B cell (primary cell): ENCODE results near the gene CEBPZOS. TPM values are rescaled to one million over a fixed set of nuclear protein-coding genes. Genes with fewer than 3 reads are reported as not detected.
"Not testable (repeated sequence)": the region's sequence is repeated elsewhere in the genome, so short reads cannot be mapped to it uniquely, and the experiment has no call there.

Experiments used
- ATAC-seq: fragments of 200-7000 bp; cut with Tn5 transposase; one replicate; pipeline ENCODE4 v1.10.0; 2021; ENCODE audit warnings: low read depth, mild to moderate bottlenecking, moderate number of reproducible peaks, moderate library complexity
- CTCF ChIA-PET: fragments of 350-600 bp; sonication (Branson Sonifier 250); formaldehyde crosslinking; loops from one replicate; lab custom pipeline; 2021; ENCODE audit warnings: antibody characterized with exemption, inconsistent platforms; lab: Charles Lee
- POLR2A ChIA-PET: fragments of 350-600 bp; sonication (Branson Sonifier 250); formaldehyde crosslinking; loops from one replicate; lab custom pipeline; 2021; ENCODE audit warnings: antibody characterized with exemption; lab: Charles Lee
- DNase-seq: peaks from one replicate; pipeline ENCODE4 v3.0.0; 2013
- H2AFZ ChIP-seq: 2 replicates; pipeline ENCODE4 v1.6.1; 2012; ENCODE audit warnings: mild to moderate bottlenecking, low read depth, low read length; ENCODE audit not compliant: insufficient read depth, poor library complexity, severe bottlenecking
- H3K27ac ChIP-seq, 2 donors: 1 replicate in 1 of 2; 2 replicates in 1 of 2; pipeline ENCODE4 v1.5.1; 2012 to 2013; ENCODE audit warnings: low read length in 2 of 2, mild to moderate bottlenecking in 2 of 2, moderate library complexity in 1 of 2
- H3K27me3 ChIP-seq, 4 experiments: fragments of 200-600 bp in 1 of 4; sonication (generic) in 1 of 4; replicated peaks in 1 of 4; 1 replicate in 2 of 4; 2 replicates in 2 of 4; pipeline versions ENCODE4 v1.6.1 to v1.7.0; 2013 to 2016; ENCODE audit warnings: low read length in 3 of 4, mild to moderate bottlenecking in 2 of 4, mixed read lengths in 1 of 4, moderate library complexity in 1 of 4; ENCODE audit not compliant: insufficient read depth in 4 of 4, control insufficient read depth in 3 of 4; ENCODE audit errors: control extremely low read depth in 1 of 4
- H3K36me3 ChIP-seq, 2 experiments: replicated peaks in 1 of 2; 1 replicate in 1 of 2; 2 replicates in 1 of 2; pipeline versions ENCODE4 v1.6.1 to v1.7.1; 2013; ENCODE audit warnings: low read length in 1 of 2; ENCODE audit not compliant: insufficient read depth in 2 of 2, control insufficient read depth in 1 of 2; ENCODE audit errors: control extremely low read depth in 1 of 2, extremely low read depth in 1 of 2
- H3K4me1 ChIP-seq, 2 donors: fragments of 200-600 bp in 1 of 2; sonication (generic) in 1 of 2; 1 replicate in 1 of 2; 2 replicates in 1 of 2; pipeline versions ENCODE4 v1.5.1 to v1.6.1; 2013 to 2017; ENCODE audit warnings: low read length in 2 of 2; ENCODE audit not compliant: control insufficient read depth in 2 of 2, insufficient read depth in 2 of 2
- H3K4me2 ChIP-seq: replicated peaks from 2 replicates; pipeline ENCODE3; 2012; ENCODE audit warnings: mild to moderate bottlenecking, low read depth, low read length; ENCODE audit not compliant: poor library complexity, severe bottlenecking
- H3K4me3 ChIP-seq, 5 experiments: fragments of 200-600 bp in 1 of 5; sonication (generic) in 1 of 5; 1 replicate in 3 of 5; 2 replicates in 2 of 5; pipeline versions ENCODE4 v1.5.1 to v1.7.0; 2011 to 2016; ENCODE audit warnings: low read length in 4 of 5, mild to moderate bottlenecking in 4 of 5, low read depth in 2 of 5, control low read depth in 1 of 5, moderate library complexity in 1 of 5; ENCODE audit not compliant: insufficient read depth in 1 of 5; ENCODE audit errors: control extremely low read depth in 1 of 5, extremely low read depth in 1 of 5
- H3K79me2 ChIP-seq: fragments of 200-600 bp; sonication (generic); one replicate; pipeline ENCODE4 v1.6.0; 2016; ENCODE audit warnings: low read length; ENCODE audit not compliant: control insufficient read depth, insufficient read depth
- H3K9ac ChIP-seq: fragments of 200-600 bp; sonication (generic); 2 replicates; pipeline ENCODE4 v1.6.1; 2017; ENCODE audit warnings: mild to moderate bottlenecking, low read length, moderate library complexity
- H3K9me3 ChIP-seq, 3 donors: one replicate each; pipeline versions ENCODE4 v1.6.1 to v1.7.1; 2013; ENCODE audit warnings: low read length in 2 of 3; ENCODE audit not compliant: control insufficient read depth in 2 of 3, insufficient read depth in 1 of 3; ENCODE audit errors: control extremely low read depth in 1 of 3
- H4K20me1 ChIP-seq: 2 replicates; pipeline ENCODE4 v1.6.0; 2012; ENCODE audit warnings: mild to moderate bottlenecking, low read length; ENCODE audit not compliant: insufficient read depth, control insufficient read depth, poor library complexity, severe bottlenecking
- H3K27ac Mint-ChIP-seq: one replicate; pipeline ENCODE4 v1.8.0; 2021; ENCODE audit warnings: mixed read lengths
- H3K27me3 Mint-ChIP-seq: one replicate; pipeline ENCODE4 v1.8.0; 2021; ENCODE audit warnings: mixed read lengths
- H3K4me1 Mint-ChIP-seq: one replicate; pipeline ENCODE4 v1.8.0; 2021; ENCODE audit warnings: mixed read lengths
- H3K4me3 Mint-ChIP-seq: one replicate; pipeline ENCODE4 v1.8.0; 2021; ENCODE audit warnings: mixed read lengths
- H3K9me3 Mint-ChIP-seq: one replicate; pipeline ENCODE4 v1.8.0; 2022; ENCODE audit warnings: mixed read lengths; ENCODE audit not compliant: insufficient read depth
- CTCF ChIP-seq: fragments of 200-600 bp; IDR thresholded peaks from one replicate; pipeline ENCODE4 v1.8.0; 2022; ENCODE audit warnings: antibody characterized with exemption, mild to moderate bottlenecking
- EZH2 ChIP-seq: IDR thresholded peaks from 2 replicates; pipeline ENCODE4 v1.6.1; 2012; ENCODE audit warnings: borderline replicate concordance, low read depth, mild to moderate bottlenecking, moderate library complexity, low read length; ENCODE audit not compliant: insufficient read depth, poor library complexity, severe bottlenecking
- WGBS: methylation state at CpG from one replicate; pipeline ENCODE4 v1.1.5; 2013; ENCODE audit warnings: missing lambda C conversion rate; ENCODE audit not compliant: insufficient coverage; 5-methylcytosine and 5-hydroxymethylcytosine counted together
- intact Hi-C: fragments of 100-400 bp; cut with micrococcal nuclease; formaldehyde crosslinking; loops from one replicate; pipeline ENCODE4 v1.10.0; 2022
- polyA plus RNA-seq: library from polyadenylated mRNA; depleted of rRNA; stranded (reverse); fragments of >200 nt; gene quantifications from 2 replicates; pipeline ENCODE4 v1.2.3, GENCODE V29; 2012
- total RNA-seq, 2 donors: library from RNA; stranded (reverse); fragments of 120-200 nt in 1 of 2; gene quantifications; 1 replicate in 1 of 2; 2 replicates in 1 of 2; pipeline versions ENCODE4 v1.2.3 to v1.2.4, GENCODE V29; 2013 to 2022

Gene CEBPZOS
- total and polyA plus RNA-seq, 2 donors (not counting 1 experiment from before 2014, with no cell fraction given), result 17.6 to 36.7 TPM

- no peak overlapping the region for H3K27ac Mint-ChIP-seq
- no peak overlapping the region for H3K4me2 ChIP-seq
- no peaks in the 10 kb centered on the region for H3K9me3 Mint-ChIP-seq
- H3K27me3 ChIP-seq, result no peaks in the 10 kb centered on the region
- no peak overlapping the region for H3K9ac ChIP-seq
- H3K4me3 ChIP-seq, result no peak overlapping the region
- CTCF ChIA-PET, result interaction anchor here (0.7 to 1.2 kb wide), 2 partner anchors 54 to 655 kb away, joined by 3 read pairs; no protein-coding TSS in a partner anchor
- no peak overlapping the region for H2AFZ ChIP-seq
- TF ChIP-seq EZH2 (no peak), CTCF (no peak)
- WGBS, result 100% methylated on average over 1 of the region's 4 CpGs
- DNase-seq, result no peak
- H3K4me3 Mint-ChIP-seq, result no peak overlapping the region
- intact Hi-C loops, result no loop called here
- no peak overlapping the region for H3K27ac ChIP-seq
- peaks cover 45% of the 10 kb centered on the region for H3K79me2 ChIP-seq
- no peaks in the 10 kb centered on the region for H3K9me3 ChIP-seq
- peaks cover 10 to 55% of the 10 kb centered on the region in 2 experiments for H3K36me3 ChIP-seq
- POLR2A ChIA-PET, result no interaction called here
- H3K4me1 ChIP-seq, result peaks cover 0 to 3% of the 10 kb centered on the region in 2 donors
- H3K27me3 Mint-ChIP-seq, result no peaks in the 10 kb centered on the region
- H3K4me1 Mint-ChIP-seq, result peaks cover 26% of the 10 kb centered on the region
- ATAC-seq, result no peak
- peaks cover 25% of the 10 kb centered on the region for H4K20me1 ChIP-seq
These were observed 26.8 kb downstream of the CEBPZOS start for GRCh38 chr2:37223131-37223530.

GRCh38 chr2:37224063-37224462 is 27.8 kb downstream of the CEBPZOS start:
- H3K9me3 Mint-ChIP-seq, result no peaks in the 10 kb centered on the region
- Histone ChIP-seq H3K4me3 (no peak overlapping the region), H3K27me3 (no peaks in the 10 kb centered on the region), H3K27ac (no peak overlapping the region), H2AFZ (no peak overlapping the region), H3K36me3 (peaks cover 10 to 55% of the 10 kb centered on the region in 2 experiments), H4K20me1 (peaks cover 30% of the 10 kb centered on the region), H3K4me2 (no peak overlapping the region), H3K79me2 (peaks cover 54% of the 10 kb centered on the region), H3K9ac (no peak overlapping the region), H3K4me1 (peaks cover 0 to 4% of the 10 kb centered on the region in 2 donors), H3K9me3 (no peaks in the 10 kb centered on the region)
- ATAC-seq, result no peak
- DNase-seq, result no peak
- H3K4me1 Mint-ChIP-seq, result peaks cover 28% of the 10 kb centered on the region
- 91% methylated on average over 1 of the region's 1 CpG for WGBS
- ChIA-PET CTCF (interaction anchor here (1.2 kb wide), 1 partner anchor 55 kb away, joined by 3 read pairs; no protein-coding TSS in a partner anchor), POLR2A (no interaction called here)
- TF ChIP-seq CTCF, result no peak
- H3K27ac Mint-ChIP-seq, result no peak overlapping the region
- no peak overlapping the region for H3K4me3 Mint-ChIP-seq
- intact Hi-C loops, result no loop called here
- no peaks in the 10 kb centered on the region for H3K27me3 Mint-ChIP-seq

GRCh38 chr2:37225129-37225528 is 28.8 kb downstream of the CEBPZOS start:
- ATAC-seq, H3K9ac ChIP-seq, DNase-seq, H3K4me2 ChIP-seq, H3K27ac Mint-ChIP-seq, H3K27me3 ChIP-seq, H3K27me3 Mint-ChIP-seq, H3K4me3 Mint-ChIP-seq, H3K4me3 ChIP-seq, H3K9me3 Mint-ChIP-seq, CTCF ChIA-PET, H3K9me3 ChIP-seq, H3K27ac ChIP-seq, H2AFZ ChIP-seq, POLR2A ChIA-PET, intact Hi-C loops: not testable (repeated sequence)
- Histone ChIP-seq H3K79me2 (peaks cover 65% of the 10 kb centered on the region), H4K20me1 (peaks cover 30% of the 10 kb centered on the region), H3K4me1 (peaks cover 8 to 14% of the 10 kb centered on the region in 2 donors), H3K36me3 (peaks cover 7 to 48% of the 10 kb centered on the region in 2 experiments)
- H3K4me1 Mint-ChIP-seq, result peaks cover 32% of the 10 kb centered on the region
- no CpG with 5 or more reads among the region's 2 CpGs for WGBS
